ENCODE results near the gene PCDHA4.
"Not testable (repeated sequence)": the region's sequence is repeated elsewhere in the genome, so short reads cannot be mapped to it uniquely, and the experiment has no call there.

DNA sequence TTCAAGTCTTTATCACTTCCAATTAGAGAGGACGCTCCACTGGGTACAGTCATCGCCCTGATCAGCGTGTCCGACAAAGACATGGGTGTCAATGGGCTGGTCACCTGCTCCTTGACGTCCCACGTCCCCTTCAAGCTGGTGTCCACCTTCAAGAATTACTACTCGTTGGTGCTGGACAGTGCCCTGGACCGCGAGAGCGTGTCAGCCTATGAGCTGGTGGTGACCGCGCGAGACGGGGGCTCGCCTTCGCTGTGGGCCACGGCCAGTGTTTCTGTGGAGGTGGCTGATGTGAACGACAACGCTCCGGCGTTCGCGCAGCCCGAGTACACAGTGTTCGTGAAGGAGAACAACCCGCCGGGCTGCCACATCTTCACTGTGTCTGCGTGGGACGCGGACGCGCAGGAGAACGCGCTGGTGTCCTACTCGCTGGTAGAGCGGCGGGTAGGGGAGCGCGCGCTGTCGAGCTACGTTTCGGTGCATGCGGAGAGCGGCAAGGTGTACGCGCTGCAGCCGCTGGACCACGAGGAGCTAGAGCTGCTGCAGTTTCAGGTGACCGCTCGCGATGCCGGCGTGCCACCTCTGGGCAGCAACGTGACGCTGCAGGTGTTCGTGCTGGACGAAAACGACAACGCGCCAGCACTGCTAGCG lies 1.5 kb downstream of the PCDHA4 start:
- TF ChIP-seq, protein P1, sequence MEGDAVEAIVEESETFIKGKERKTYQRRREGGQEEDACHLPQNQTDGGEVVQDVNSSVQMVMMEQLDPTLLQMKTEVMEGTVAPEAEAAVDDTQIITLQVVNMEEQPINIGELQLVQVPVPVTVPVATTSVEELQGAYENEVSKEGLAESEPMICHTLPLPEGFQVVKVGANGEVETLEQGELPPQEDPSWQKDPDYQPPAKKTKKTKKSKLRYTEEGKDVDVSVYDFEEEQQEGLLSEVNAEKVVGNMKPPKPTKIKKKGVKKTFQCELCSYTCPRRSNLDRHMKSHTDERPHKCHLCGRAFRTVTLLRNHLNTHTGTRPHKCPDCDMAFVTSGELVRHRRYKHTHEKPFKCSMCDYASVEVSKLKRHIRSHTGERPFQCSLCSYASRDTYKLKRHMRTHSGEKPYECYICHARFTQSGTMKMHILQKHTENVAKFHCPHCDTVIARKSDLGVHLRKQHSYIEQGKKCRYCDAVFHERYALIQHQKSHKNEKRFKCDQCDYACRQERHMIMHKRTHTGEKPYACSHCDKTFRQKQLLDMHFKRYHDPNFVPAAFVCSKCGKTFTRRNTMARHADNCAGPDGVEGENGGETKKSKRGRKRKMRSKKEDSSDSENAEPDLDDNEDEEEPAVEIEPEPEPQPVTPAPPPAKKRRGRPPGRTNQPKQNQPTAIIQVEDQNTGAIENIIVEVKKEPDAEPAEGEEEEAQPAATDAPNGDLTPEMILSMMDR (conservative IDR thresholded peaks at IDR 0.05; ENCODE audit: low read depth, low read length): not testable (repeated sequence)
- not testable (repeated sequence) for TF ChIP-seq EZH2 (IDR thresholded peaks at IDR 0.05; ENCODE audit: low read length, unreplicated experiment)

Data from PC-3 (cell line).